H1 (cell line): ENCODE results near the gene SLC6A17.

Source experiments
- CTCF ChIP-seq, 3 experiments: IDR thresholded peaks; 1 replicate in 2 of 3; 2 replicates in 1 of 3; pipeline versions ENCODE4 v1.5.1 to v1.6.1; 2011; ENCODE audit warnings: low read length in 3 of 3, mild to moderate bottlenecking in 3 of 3, inconsistent platforms in 2 of 3, low read depth in 1 of 3, moderate library complexity in 1 of 3; ENCODE audit not compliant: insufficient read depth in 1 of 3; ENCODE audit errors: control extremely low read depth in 1 of 3
- EGR1 ChIP-seq: IDR thresholded peaks from 2 replicates; pipeline ENCODE4 v1.6.1; 2011; ENCODE audit warnings: low read depth, low read length, borderline replicate concordance
- EZH2 ChIP-seq: fragments of 200-600 bp; sonication (generic); IDR thresholded peaks from 2 replicates; pipeline ENCODE4 v1.7.1; 2012; ENCODE audit warnings: low read depth, mild to moderate bottlenecking, moderate library complexity, low read length, inconsistent platforms; ENCODE audit not compliant: severe bottlenecking
- HDAC2 ChIP-seq, 2 experiments: fragments of 300-600 bp in 1 of 2; sonication (generic) in 1 of 2; IDR thresholded peaks; 2 replicates each; pipeline ENCODE4 v1.6.1; 2011 to 2012; ENCODE audit warnings: low read depth in 2 of 2, low read length in 2 of 2, mild to moderate bottlenecking in 2 of 2, moderate library complexity in 2 of 2, borderline replicate concordance in 1 of 2, inconsistent platforms in 1 of 2
- MAX ChIP-seq: IDR thresholded peaks from 2 replicates; pipeline ENCODE4 v1.6.1; 2012; ENCODE audit warnings: inconsistent platforms
- POLR2A ChIP-seq, 2 experiments: IDR thresholded peaks; 1 replicate in 1 of 2; 2 replicates in 1 of 2; pipeline ENCODE4 v1.6.1; 2011; ENCODE audit warnings: low read depth in 2 of 2, low read length in 2 of 2, mild to moderate bottlenecking in 2 of 2; ENCODE audit errors: control extremely low read depth in 1 of 2
- SIN3A ChIP-seq, 2 experiments: IDR thresholded peaks in 1 of 2; conservative IDR thresholded peaks in 1 of 2; 2 replicates each; pipeline ENCODE4 v1.6.1; 2011 to 2012; ENCODE audit warnings: low read length in 2 of 2, improper control_type of control experiment in 1 of 2, low read depth in 1 of 2, mild to moderate bottlenecking in 1 of 2
- USF2 ChIP-seq: IDR thresholded peaks from 2 replicates; pipeline ENCODE4 v1.6.1; 2011; ENCODE audit warnings: low read length, improper control_type of control experiment

GRCh38 chr1:110239441-110240430 lies 89.4 kb downstream of the SLC6A17 start:
- TF ChIP-seq POLR2A (IDR thresholded peaks at IDR 0.05; ENCODE audit: control extremely low read depth in 1 of 2, low read depth in 2 of 2, low read length in 2 of 2) (no peak), MAX (no peak), CTCF (IDR thresholded peaks at IDR 0.05; ENCODE audit: control extremely low read depth in 1 of 3, insufficient read depth in 1 of 3, low read depth in 1 of 3, low read length in 3 of 3) (no peak), HDAC2 (IDR thresholded peaks at IDR 0.05; ENCODE audit: borderline replicate concordance in 1 of 2, low read depth in 2 of 2, low read length in 2 of 2) (no peak), USF2 (no peak), SIN3A (conservative IDR thresholded peaks at IDR 0.05 in 1 of 2, IDR thresholded peaks at IDR 0.05 in 1 of 2; ENCODE audit: low read depth in 1 of 2, low read length in 2 of 2) (no peak), EGR1 (no peak), EZH2 (no peak)
